K562 (cell line): ENCODE results near the gene SHANK2.

Experiments used
- FOXM1 ChIP-seq, 2 experiments: fragments of 450-650 bp in 1 of 2; sonication (generic) in 1 of 2; formaldehyde crosslinking in 1 of 2; IDR thresholded peaks; 2 replicates each; pipeline versions ENCODE4 v1.6.1 to v1.9.0; 2017 to 2022; ENCODE audit warnings: low read depth in 2 of 2, mild to moderate bottlenecking in 2 of 2, missing genetic modification reagents in 1 of 2, moderate library complexity in 1 of 2
- GABPB1 ChIP-seq: sonication (generic); formaldehyde crosslinking; IDR thresholded peaks from 2 replicates; pipeline ENCODE4 v1.8.0; 2022; ENCODE audit warnings: mild to moderate bottlenecking, missing genetic modification reagents
- PRPF4 ChIP-seq: fragments of 200-400 bp; formaldehyde crosslinking; IDR thresholded peaks from one replicate; pipeline ENCODE4 v1.6.1; 2017; ENCODE audit warnings: low read length, low read depth, mild to moderate bottlenecking; ENCODE audit not compliant: insufficient read depth, poor library complexity, severe bottlenecking
- PURB ChIP-seq: sonication (generic); formaldehyde crosslinking; IDR thresholded peaks from 2 replicates; pipeline ENCODE4 v1.9.0; 2021; ENCODE audit warnings: low read depth, mild to moderate bottlenecking, missing genetic modification reagents
- RCOR1 ChIP-seq, 2 experiments: IDR thresholded peaks; 2 replicates each; pipeline ENCODE4 v1.6.1; 2012; ENCODE audit warnings: low read depth in 2 of 2, low read length in 2 of 2, borderline replicate concordance in 1 of 2, improper control_type of control experiment in 1 of 2
- SIN3A ChIP-seq, 2 experiments: fragments of 150-350 bp in 1 of 2; IDR thresholded peaks; 2 replicates each; pipeline ENCODE4 v1.6.1; 2011 to 2016; ENCODE audit warnings: borderline replicate concordance in 2 of 2, low read depth in 2 of 2, low read length in 2 of 2, mild to moderate bottlenecking in 2 of 2, moderate library complexity in 2 of 2; ENCODE audit not compliant: control insufficient read depth in 1 of 2
- TARDBP ChIP-seq: fragments of 450-650 bp; IDR thresholded peaks from 2 replicates; pipeline ENCODE4 v1.6.1; 2016
- ZNF507 ChIP-seq: conservative IDR thresholded peaks from 2 replicates; pipeline ENCODE4 v1.6.1; 2017; ENCODE audit warnings: missing genetic modification characterization, missing compliant biosample characterization
- ZNF785 ChIP-seq: fragments of 250-450 bp; sonication (Bioruptor Pico); IDR thresholded peaks from 2 replicates; pipeline ENCODE4 v1.4.0; 2020; ENCODE audit warnings: mild to moderate bottlenecking
- TF ChIP-seq, protein P1 (sequence below): sonication (generic); formaldehyde crosslinking; IDR thresholded peaks from 2 replicates; pipeline ENCODE4 v1.8.1; 2022; ENCODE audit warnings: missing genetic modification reagents
- TF ChIP-seq, protein P2 (sequence below): fragments of 150-350 bp; conservative IDR thresholded peaks from 2 replicates; pipeline ENCODE4 v1.6.1; 2014; ENCODE audit warnings: low read length
- TF ChIP-seq, protein P3 (sequence below), 2 experiments: fragments of 450-650 bp in 1 of 2; IDR thresholded peaks; 2 replicates each; pipeline ENCODE4 v1.6.1; 2011 to 2017; ENCODE audit warnings: low read depth in 2 of 2, antibody characterized with exemption in 1 of 2, borderline replicate concordance in 1 of 2, low read length in 1 of 2, mild to moderate bottlenecking in 1 of 2, mixed read lengths in 1 of 2; ENCODE audit not compliant: control insufficient read depth in 1 of 2
- TF ChIP-seq, protein P4 (sequence below): fragments of 450-650 bp; formaldehyde crosslinking; IDR thresholded peaks from 2 replicates; pipeline ENCODE4 v1.4.0; 2022; ENCODE audit warnings: missing genetic modification characterization
- TF ChIP-seq, protein P5 (sequence below), 3 experiments: IDR thresholded peaks in 2 of 3; conservative IDR thresholded peaks in 1 of 3; 2 replicates each; pipeline ENCODE4 v1.5.1; 2011 to 2012; ENCODE audit warnings: low read length in 3 of 3, mild to moderate bottlenecking in 3 of 3, control low read depth in 2 of 3, improper control_type of control experiment in 1 of 3, inconsistent platforms in 1 of 3, low read depth in 1 of 3, mixed read lengths in 1 of 3, moderate library complexity in 1 of 3; ENCODE audit not compliant: insufficient read depth in 2 of 3

DNA sequence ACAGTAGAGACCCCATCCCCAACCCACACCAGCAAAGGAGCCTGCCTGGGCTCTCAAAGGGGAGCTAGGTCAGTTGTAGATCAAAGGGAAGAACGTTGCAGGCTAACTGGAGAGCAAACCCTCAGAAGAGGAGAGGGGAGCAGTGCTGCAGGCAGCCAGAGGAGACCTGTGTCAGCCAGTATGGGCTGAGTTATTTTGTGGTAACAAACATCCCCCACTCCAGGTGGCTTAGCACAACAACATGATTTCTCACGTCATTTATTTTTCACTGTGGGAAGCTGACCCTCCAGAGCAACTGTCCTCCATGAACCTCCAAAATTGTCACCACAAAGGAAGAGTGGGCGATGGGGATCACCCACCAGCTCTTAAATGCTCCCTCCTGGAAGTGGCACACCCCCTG, 19.8 kb upstream of the SHANK2 start:
- TF ChIP-seq FOXM1 (IDR thresholded peaks at IDR 0.05; ENCODE audit: low read depth) (no peak), FOXM1 (CRISPR knock-in tag; IDR thresholded peaks at IDR 0.05; ENCODE audit: low read depth) (no peak), ZNF507 (tag) (no peak), GABPB1 (CRISPR knock-in tag) (no peak), SIN3A (IDR thresholded peaks at IDR 0.05; ENCODE audit: borderline replicate concordance in 2 of 2, control insufficient read depth in 1 of 2, low read depth in 2 of 2, low read length in 2 of 2) (no peak), PURB (CRISPR knock-in tag) (no peak), RCOR1 (IDR thresholded peaks at IDR 0.05; ENCODE audit: borderline replicate concordance in 1 of 2, low read depth in 2 of 2, low read length in 2 of 2) (no peak), TARDBP (no peak), ZNF785 (CRISPR knock-in tag) (no peak), PRPF4 (no peak)
- TF ChIP-seq, protein P1, sequence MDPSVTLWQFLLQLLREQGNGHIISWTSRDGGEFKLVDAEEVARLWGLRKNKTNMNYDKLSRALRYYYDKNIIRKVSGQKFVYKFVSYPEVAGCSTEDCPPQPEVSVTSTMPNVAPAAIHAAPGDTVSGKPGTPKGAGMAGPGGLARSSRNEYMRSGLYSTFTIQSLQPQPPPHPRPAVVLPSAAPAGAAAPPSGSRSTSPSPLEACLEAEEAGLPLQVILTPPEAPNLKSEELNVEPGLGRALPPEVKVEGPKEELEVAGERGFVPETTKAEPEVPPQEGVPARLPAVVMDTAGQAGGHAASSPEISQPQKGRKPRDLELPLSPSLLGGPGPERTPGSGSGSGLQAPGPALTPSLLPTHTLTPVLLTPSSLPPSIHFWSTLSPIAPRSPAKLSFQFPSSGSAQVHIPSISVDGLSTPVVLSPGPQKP (CRISPR knock-in tag) = no peak
- TF ChIP-seq, protein P2, sequence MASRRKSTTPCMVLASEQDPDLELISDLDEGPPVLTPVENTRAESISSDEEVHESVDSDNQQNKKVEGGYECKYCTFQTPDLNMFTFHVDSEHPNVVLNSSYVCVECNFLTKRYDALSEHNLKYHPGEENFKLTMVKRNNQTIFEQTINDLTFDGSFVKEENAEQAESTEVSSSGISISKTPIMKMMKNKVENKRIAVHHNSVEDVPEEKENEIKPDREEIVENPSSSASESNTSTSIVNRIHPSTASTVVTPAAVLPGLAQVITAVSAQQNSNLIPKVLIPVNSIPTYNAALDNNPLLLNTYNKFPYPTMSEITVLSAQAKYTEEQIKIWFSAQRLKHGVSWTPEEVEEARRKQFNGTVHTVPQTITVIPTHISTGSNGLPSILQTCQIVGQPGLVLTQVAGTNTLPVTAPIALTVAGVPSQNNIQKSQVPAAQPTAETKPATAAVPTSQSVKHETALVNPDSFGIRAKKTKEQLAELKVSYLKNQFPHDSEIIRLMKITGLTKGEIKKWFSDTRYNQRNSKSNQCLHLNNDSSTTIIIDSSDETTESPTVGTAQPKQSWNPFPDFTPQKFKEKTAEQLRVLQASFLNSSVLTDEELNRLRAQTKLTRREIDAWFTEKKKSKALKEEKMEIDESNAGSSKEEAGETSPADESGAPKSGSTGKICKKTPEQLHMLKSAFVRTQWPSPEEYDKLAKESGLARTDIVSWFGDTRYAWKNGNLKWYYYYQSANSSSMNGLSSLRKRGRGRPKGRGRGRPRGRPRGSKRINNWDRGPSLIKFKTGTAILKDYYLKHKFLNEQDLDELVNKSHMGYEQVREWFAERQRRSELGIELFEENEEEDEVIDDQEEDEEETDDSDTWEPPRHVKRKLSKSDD = no peak
- TF ChIP-seq, protein P3, sequence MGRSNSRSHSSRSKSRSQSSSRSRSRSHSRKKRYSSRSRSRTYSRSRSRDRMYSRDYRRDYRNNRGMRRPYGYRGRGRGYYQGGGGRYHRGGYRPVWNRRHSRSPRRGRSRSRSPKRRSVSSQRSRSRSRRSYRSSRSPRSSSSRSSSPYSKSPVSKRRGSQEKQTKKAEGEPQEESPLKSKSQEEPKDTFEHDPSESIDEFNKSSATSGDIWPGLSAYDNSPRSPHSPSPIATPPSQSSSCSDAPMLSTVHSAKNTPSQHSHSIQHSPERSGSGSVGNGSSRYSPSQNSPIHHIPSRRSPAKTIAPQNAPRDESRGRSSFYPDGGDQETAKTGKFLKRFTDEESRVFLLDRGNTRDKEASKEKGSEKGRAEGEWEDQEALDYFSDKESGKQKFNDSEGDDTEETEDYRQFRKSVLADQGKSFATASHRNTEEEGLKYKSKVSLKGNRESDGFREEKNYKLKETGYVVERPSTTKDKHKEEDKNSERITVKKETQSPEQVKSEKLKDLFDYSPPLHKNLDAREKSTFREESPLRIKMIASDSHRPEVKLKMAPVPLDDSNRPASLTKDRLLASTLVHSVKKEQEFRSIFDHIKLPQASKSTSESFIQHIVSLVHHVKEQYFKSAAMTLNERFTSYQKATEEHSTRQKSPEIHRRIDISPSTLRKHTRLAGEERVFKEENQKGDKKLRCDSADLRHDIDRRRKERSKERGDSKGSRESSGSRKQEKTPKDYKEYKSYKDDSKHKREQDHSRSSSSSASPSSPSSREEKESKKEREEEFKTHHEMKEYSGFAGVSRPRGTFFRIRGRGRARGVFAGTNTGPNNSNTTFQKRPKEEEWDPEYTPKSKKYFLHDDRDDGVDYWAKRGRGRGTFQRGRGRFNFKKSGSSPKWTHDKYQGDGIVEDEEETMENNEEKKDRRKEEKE (IDR thresholded peaks at IDR 0.05; ENCODE audit: borderline replicate concordance in 1 of 2, control insufficient read depth in 1 of 2, low read depth in 2 of 2, low read length in 1 of 2) = no peak
- TF ChIP-seq, protein P4, sequence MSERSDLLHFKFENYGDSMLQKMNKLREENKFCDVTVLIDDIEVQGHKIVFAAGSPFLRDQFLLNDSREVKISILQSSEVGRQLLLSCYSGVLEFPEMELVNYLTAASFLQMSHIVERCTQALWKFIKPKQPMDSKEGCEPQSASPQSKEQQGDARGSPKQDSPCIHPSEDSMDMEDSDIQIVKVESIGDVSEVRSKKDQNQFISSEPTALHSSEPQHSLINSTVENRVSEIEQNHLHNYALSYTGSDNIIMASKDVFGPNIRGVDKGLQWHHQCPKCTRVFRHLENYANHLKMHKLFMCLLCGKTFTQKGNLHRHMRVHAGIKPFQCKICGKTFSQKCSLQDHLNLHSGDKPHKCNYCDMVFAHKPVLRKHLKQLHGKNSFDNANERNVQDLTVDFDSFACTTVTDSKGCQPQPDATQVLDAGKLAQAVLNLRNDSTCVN = no peak
- TF ChIP-seq, protein P5, sequence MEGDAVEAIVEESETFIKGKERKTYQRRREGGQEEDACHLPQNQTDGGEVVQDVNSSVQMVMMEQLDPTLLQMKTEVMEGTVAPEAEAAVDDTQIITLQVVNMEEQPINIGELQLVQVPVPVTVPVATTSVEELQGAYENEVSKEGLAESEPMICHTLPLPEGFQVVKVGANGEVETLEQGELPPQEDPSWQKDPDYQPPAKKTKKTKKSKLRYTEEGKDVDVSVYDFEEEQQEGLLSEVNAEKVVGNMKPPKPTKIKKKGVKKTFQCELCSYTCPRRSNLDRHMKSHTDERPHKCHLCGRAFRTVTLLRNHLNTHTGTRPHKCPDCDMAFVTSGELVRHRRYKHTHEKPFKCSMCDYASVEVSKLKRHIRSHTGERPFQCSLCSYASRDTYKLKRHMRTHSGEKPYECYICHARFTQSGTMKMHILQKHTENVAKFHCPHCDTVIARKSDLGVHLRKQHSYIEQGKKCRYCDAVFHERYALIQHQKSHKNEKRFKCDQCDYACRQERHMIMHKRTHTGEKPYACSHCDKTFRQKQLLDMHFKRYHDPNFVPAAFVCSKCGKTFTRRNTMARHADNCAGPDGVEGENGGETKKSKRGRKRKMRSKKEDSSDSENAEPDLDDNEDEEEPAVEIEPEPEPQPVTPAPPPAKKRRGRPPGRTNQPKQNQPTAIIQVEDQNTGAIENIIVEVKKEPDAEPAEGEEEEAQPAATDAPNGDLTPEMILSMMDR (IDR thresholded peaks at IDR 0.05 in 2 of 3, conservative IDR thresholded peaks at IDR 0.05 in 1 of 3; ENCODE audit: insufficient read depth in 2 of 3, low read depth in 1 of 3, low read length in 3 of 3) = no peak
